GM12878 (cell line): Measurements from ENCODE around the gene ZBTB37.

Source experiments
- CEBPB ChIP-seq, 2 experiments: fragments of 150-350 bp in 1 of 2; IDR thresholded peaks; 2 replicates each; pipeline ENCODE4 v1.6.1; 2012 to 2014; ENCODE audit warnings: low read depth in 2 of 2, low read length in 2 of 2, borderline replicate concordance in 1 of 2, inconsistent platforms in 1 of 2
- CREM ChIP-seq: IDR thresholded peaks from 2 replicates; pipeline ENCODE4 v1.6.1; 2014; ENCODE audit warnings: antibody characterized with exemption, low read depth
- CTCF ChIP-seq, 3 experiments: IDR thresholded peaks in 2 of 3; conservative IDR thresholded peaks in 1 of 3; 2 replicates each; pipeline ENCODE4 v1.5.1; 2011; ENCODE audit warnings: low read depth in 3 of 3, low read length in 3 of 3, mild to moderate bottlenecking in 3 of 3, control low read depth in 2 of 3, moderate library complexity in 2 of 3, inconsistent platforms in 1 of 3, mixed read lengths in 1 of 3; ENCODE audit not compliant: control insufficient read depth in 2 of 3, insufficient read depth in 1 of 3; ENCODE audit errors: extremely low read depth in 1 of 3
- EP300 ChIP-seq, 2 experiments: fragments of 150-350 bp in 1 of 2; IDR thresholded peaks; 2 replicates each; pipeline ENCODE4 v1.6.1; 2011 to 2012; ENCODE audit warnings: low read depth in 2 of 2, low read length in 2 of 2, borderline replicate concordance in 1 of 2, improper control_type of control experiment in 1 of 2, inconsistent platforms in 1 of 2; ENCODE audit not compliant: control insufficient read depth in 1 of 2
- ESRRA ChIP-seq: IDR thresholded peaks from 2 replicates; pipeline ENCODE4 v1.6.1; 2012; ENCODE audit warnings: mild to moderate bottlenecking, low read length, improper control_type of control experiment
- HDAC6 ChIP-seq: fragments of 200-600 bp; sonication (generic); IDR thresholded peaks from one replicate; pipeline ENCODE4 v1.8.0; 2017; ENCODE audit warnings: antibody characterized with exemption; ENCODE audit not compliant: unreplicated experiment
- MYC ChIP-seq: IDR thresholded peaks from 2 replicates; pipeline ENCODE4 v1.6.1; 2011; ENCODE audit warnings: mild to moderate bottlenecking, low read length, moderate library complexity, inconsistent platforms; ENCODE audit not compliant: insufficient read depth, insufficient replicate concordance, insufficient read length, severe bottlenecking
- NFYB ChIP-seq: IDR thresholded peaks from 2 replicates; pipeline ENCODE4 v1.6.1; 2011; ENCODE audit warnings: low read depth, mild to moderate bottlenecking, low read length, improper control_type of control experiment, moderate library complexity; ENCODE audit not compliant: insufficient read depth
- TAF1 ChIP-seq: IDR thresholded peaks from 2 replicates; pipeline ENCODE4 v1.6.1; 2011; ENCODE audit warnings: mild to moderate bottlenecking, low read depth, low read length, borderline replicate concordance
- ZBTB33 ChIP-seq: fragments of 450-650 bp; IDR thresholded peaks from 2 replicates; pipeline ENCODE4 v1.6.1; 2017; ENCODE audit warnings: mild to moderate bottlenecking

- TF ChIP-seq CEBPB (IDR thresholded peaks at IDR 0.05; ENCODE audit: borderline replicate concordance in 1 of 2, low read depth in 2 of 2, low read length in 2 of 2) (no peak), CTCF (IDR thresholded peaks at IDR 0.05 in 2 of 3, conservative IDR thresholded peaks at IDR 0.05 in 1 of 3; ENCODE audit: control insufficient read depth in 2 of 3, extremely low read depth in 1 of 3, insufficient read depth in 1 of 3, low read depth in 3 of 3, low read length in 3 of 3) (no peak), NFYB (no peak), EP300 (IDR thresholded peaks at IDR 0.05; ENCODE audit: borderline replicate concordance in 1 of 2, control insufficient read depth in 1 of 2, low read depth in 2 of 2, low read length in 2 of 2) (no peak), CREM (no peak), ZBTB33 (no peak), ESRRA (no peak), TAF1 (no peak), HDAC6 (no peak), MYC (no peak)
Measured at GRCh38 chr1:173946380-173946921, 78.3 kb downstream of the ZBTB37 start.
